Fibroblast of mammary gland (primary cell): ENCODE measurements around the gene LGALS3.

Experiments
- DNase-seq: peaks from one replicate; pipeline ENCODE4 v3.0.0-alpha.2; 2010; ENCODE audit warnings: low read depth
- H3K4me3 ChIP-seq: 2 replicates; pipeline ENCODE4 v1.5.1; 2011; ENCODE audit warnings: low read depth, mild to moderate bottlenecking, low read length, moderate library complexity; ENCODE audit not compliant: control insufficient read depth
- CTCF ChIP-seq: conservative IDR thresholded peaks from 2 replicates; pipeline ENCODE4 v1.5.1; 2011; ENCODE audit warnings: low read depth, low read length, inconsistent platforms; ENCODE audit not compliant: control insufficient read depth, insufficient read depth

The LGALS3 gene

GRCh38 chr14:55139141-55139540 is 10.1 kb downstream of the LGALS3 start:
- TF ChIP-seq CTCF: no peak
- DNase-seq: no peak
- H3K4me3 ChIP-seq: no peak overlapping the region

- no peak overlapping the region for H3K4me3 ChIP-seq
- no peak for TF ChIP-seq CTCF
- DNase-seq: no peak
These were observed 10.9 kb downstream of the LGALS3 start for GRCh38 chr14:55139696-55140509.

- no peak overlapping the region for H3K4me3 ChIP-seq
- no peak for DNase-seq
- no peak for TF ChIP-seq CTCF
These were observed 12.8 kb downstream of the LGALS3 start for GRCh38 chr14:55141825-55142224.

- DNase-seq: no peak
- no peak overlapping the region for H3K4me3 ChIP-seq
- no peak for TF ChIP-seq CTCF
These were observed 13.4 kb downstream of the LGALS3 start for GRCh38 chr14:55142466-55142865.

- DNase-seq: no peak
- TF ChIP-seq CTCF: no peak
- H3K4me3 ChIP-seq: no peak overlapping the region
These were observed 17.4 kb downstream of the LGALS3 start for GRCh38 chr14:55146425-55146824.

GRCh38 chr14:55151601-55152000 is 22.5 kb downstream of the LGALS3 start:
- DNase-seq: no peak
- no peak overlapping the region for H3K4me3 ChIP-seq
- TF ChIP-seq CTCF: no peak
